H1 (cell line): ENCODE measurements around the gene MROH7. TPM values are rescaled to one million over a fixed set of nuclear protein-coding genes. Genes with fewer than 3 reads are reported as not detected.

Experiments
- CBX5 ChIP-seq: fragments of 300-800, 300-1000 bp; sonication (generic); IDR thresholded peaks from 2 replicates; pipeline ENCODE4 v1.7.1; 2016; ENCODE audit warnings: antibody characterized with exemption, low read length, low read depth
- CEBPB ChIP-seq: IDR thresholded peaks from 2 replicates; pipeline ENCODE4 v1.6.1; 2012; ENCODE audit warnings: low read depth, low read length
- CHD7 ChIP-seq: fragments of 300-600 bp; sonication (generic); IDR thresholded peaks from 2 replicates; pipeline ENCODE4 v1.7.1; 2012; ENCODE audit warnings: low read length, moderate library complexity, mild to moderate bottlenecking, inconsistent platforms; ENCODE audit not compliant: insufficient replicate concordance
- EP300 ChIP-seq, 2 experiments: IDR thresholded peaks; 1 replicate in 1 of 2; 2 replicates in 1 of 2; pipeline ENCODE4 v1.6.1; 2011 to 2012; ENCODE audit warnings: low read depth in 2 of 2, low read length in 2 of 2, mild to moderate bottlenecking in 2 of 2, borderline replicate concordance in 1 of 2, inconsistent platforms in 1 of 2, moderate library complexity in 1 of 2
- POLR2A ChIP-seq, 2 experiments: IDR thresholded peaks; 1 replicate in 1 of 2; 2 replicates in 1 of 2; pipeline ENCODE4 v1.6.1; 2011; ENCODE audit warnings: low read depth in 2 of 2, low read length in 2 of 2, mild to moderate bottlenecking in 2 of 2; ENCODE audit errors: control extremely low read depth in 1 of 2
- POLR2AphosphoS5 ChIP-seq: IDR thresholded peaks from 2 replicates; pipeline ENCODE4 v1.6.1; 2011; ENCODE audit warnings: low read depth, low read length
- RXRA ChIP-seq: IDR thresholded peaks from 2 replicates; pipeline ENCODE4 v1.6.1; 2011; ENCODE audit warnings: low read depth, mild to moderate bottlenecking, low read length, moderate library complexity; ENCODE audit not compliant: insufficient read depth
- SP1 ChIP-seq: IDR thresholded peaks from 2 replicates; pipeline ENCODE4 v1.6.1; 2011; ENCODE audit warnings: low read depth, low read length
- TCF12 ChIP-seq: IDR thresholded peaks from 2 replicates; pipeline ENCODE4 v1.6.1; 2011; ENCODE audit warnings: low read depth, mild to moderate bottlenecking, low read length
- USF2 ChIP-seq: IDR thresholded peaks from 2 replicates; pipeline ENCODE4 v1.6.1; 2011; ENCODE audit warnings: low read length, improper control_type of control experiment
- polyA plus RNA-seq, 7 experiments: library from polyadenylated mRNA; depleted of rRNA in 3 of 7; stranded (reverse) in 5 of 7; unstranded in 2 of 7; fragments of >200 nt in 5 of 7; fragments of 200-250 nt in 2 of 7; gene quantifications; 1 replicate in 5 of 7; 2 replicates in 1 of 7; 4 replicates in 1 of 7; pipeline versions ENCODE4 v1.2.1 to v1.2.3, GENCODE V29; 2011 to 2013; ENCODE audit warnings: missing spikeins in 2 of 7, mixed read lengths in 2 of 7
- total RNA-seq: library from RNA; stranded (reverse); fragmentation: NEBNext Ultra II Directional; extraction: Animal tissue kit (Norgen Biotek cat#: 25700); gene quantifications from 2 replicates; pipeline ENCODE4 v1.2.1, GENCODE V29; 2021

MROH7 gene
- total and polyA plus RNA-seq, 2 of the 8 experiments (the other 6 are each of a cell fraction or from before 2014, with no cell fraction given), result 0.07 to 0.20 TPM

GRCh38 chr1:54600947-54601721 lies 40.5 kb upstream of the MROH7 start (continued):
- TF ChIP-seq CHD7 (no peak), USF2 (no peak), CEBPB (no peak), POLR2A (IDR thresholded peaks at IDR 0.05; ENCODE audit: control extremely low read depth in 1 of 2, low read depth in 2 of 2, low read length in 2 of 2) (no peak), POLR2AphosphoS5 (no peak), CBX5 (no peak), RXRA (no peak), TCF12 (no peak), EP300 (IDR thresholded peaks at IDR 0.05; ENCODE audit: borderline replicate concordance in 1 of 2, low read depth in 2 of 2, low read length in 2 of 2) (no peak), SP1 (no peak)
